ENCODE measurements around the gene CCDC86.

GRCh38 chr11:60872124-60872960 is 30.4 kb downstream of the CCDC86 start:
- no peak for TF ChIP-seq GABPB1 (CRISPR knock-in tag; IDR thresholded peaks at IDR 0.05)
- no peak for TF ChIP-seq CTCF (IDR thresholded peaks at IDR 0.05)
- TF ChIP-seq E2F1 (CRISPR knock-in tag; IDR thresholded peaks at IDR 0.05), result no peak
- no peak for TF ChIP-seq TCF7 (CRISPR knock-in tag; IDR thresholded peaks at IDR 0.05; ENCODE audit: low read depth)
- no peak for TF ChIP-seq ZNF423 (CRISPR knock-in tag; IDR thresholded peaks at IDR 0.05)
- no peak for TF ChIP-seq ZNF512 (CRISPR knock-in tag; IDR thresholded peaks at IDR 0.05; ENCODE audit: borderline replicate concordance)
- TF ChIP-seq USF2 (CRISPR knock-in tag; IDR thresholded peaks at IDR 0.05), result no peak
- no peak for TF ChIP-seq TEAD4 (CRISPR knock-in tag; IDR thresholded peaks at IDR 0.05)
- no peak for TF ChIP-seq SMAD3 (CRISPR knock-in tag; IDR thresholded peaks at IDR 0.05; ENCODE audit: borderline replicate concordance)
